HG03457 (cell line): ENCODE data around the gene RPS19.
A peak's percentile ranks its signal among the peaks of the same experiment; 100 is the strongest.
"Not testable (repeated sequence)": the region's sequence is repeated elsewhere in the genome, so short reads cannot be mapped to it uniquely, and the experiment has no call there.

Experiments used
- ATAC-seq: cut with Tn5 transposase; IDR thresholded peaks from one replicate; pipeline ENCODE4 v1.9.1; 2021; ENCODE audit warnings: moderate number of reproducible peaks; ENCODE audit not compliant: unreplicated experiment

RPS19 gene

DNA sequence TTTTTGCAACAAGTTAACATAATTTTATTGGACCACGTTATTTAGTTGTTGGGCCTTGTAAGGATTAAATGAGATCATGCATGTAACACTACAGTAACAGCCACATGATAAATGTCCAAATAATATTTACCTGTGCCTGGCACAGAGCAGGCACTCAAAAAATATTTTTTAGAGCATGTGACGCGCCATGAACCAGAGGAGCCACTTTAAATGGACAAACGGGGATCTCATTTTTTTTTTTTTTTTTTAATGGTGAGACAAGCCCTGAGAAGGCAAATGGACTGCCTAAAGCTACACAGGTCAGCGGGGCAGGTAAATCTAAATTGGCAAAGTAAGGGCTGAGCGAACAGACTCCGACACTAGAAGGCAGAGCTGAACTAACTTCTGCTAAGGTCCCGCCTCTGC, 840 bp upstream of the RPS19 start:
- ATAC-seq, result no peak

DNA sequence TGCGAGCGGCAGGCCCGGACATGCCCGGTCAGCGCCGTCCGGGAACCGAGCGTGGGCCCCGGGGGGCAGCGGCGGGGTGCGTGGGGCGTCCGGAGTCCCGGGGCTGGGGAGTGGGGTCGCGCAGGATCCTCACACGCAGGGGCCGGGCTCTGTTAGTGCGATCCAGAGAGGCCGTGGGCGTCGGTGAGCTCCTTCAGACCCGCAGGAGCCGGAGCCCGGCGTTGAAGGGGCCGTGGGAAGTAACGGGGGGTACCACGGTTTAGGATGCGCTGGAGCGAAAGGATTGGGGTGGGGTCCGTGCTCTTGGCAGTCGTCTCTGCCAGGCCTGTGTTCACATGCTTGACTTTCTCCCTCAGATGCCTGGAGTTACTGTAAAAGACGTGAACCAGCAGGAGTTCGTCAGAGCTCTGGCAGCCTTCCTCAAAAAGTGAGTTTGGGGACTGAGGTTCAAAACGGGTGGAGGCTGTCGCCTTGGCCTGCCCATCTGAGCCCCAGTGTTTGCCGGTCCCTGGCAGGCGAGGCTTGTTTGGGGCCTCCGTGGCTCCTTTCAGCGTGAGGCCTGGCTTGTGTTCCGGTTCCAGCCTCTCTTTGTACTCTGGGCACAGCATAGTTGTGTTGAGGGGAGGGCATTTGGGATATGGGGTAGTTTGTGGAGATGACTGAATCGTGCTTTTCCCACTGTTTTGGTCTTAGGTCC, 512 bp downstream of the RPS19 start:
- ATAC-seq, result peak; percentile 23

DNA sequence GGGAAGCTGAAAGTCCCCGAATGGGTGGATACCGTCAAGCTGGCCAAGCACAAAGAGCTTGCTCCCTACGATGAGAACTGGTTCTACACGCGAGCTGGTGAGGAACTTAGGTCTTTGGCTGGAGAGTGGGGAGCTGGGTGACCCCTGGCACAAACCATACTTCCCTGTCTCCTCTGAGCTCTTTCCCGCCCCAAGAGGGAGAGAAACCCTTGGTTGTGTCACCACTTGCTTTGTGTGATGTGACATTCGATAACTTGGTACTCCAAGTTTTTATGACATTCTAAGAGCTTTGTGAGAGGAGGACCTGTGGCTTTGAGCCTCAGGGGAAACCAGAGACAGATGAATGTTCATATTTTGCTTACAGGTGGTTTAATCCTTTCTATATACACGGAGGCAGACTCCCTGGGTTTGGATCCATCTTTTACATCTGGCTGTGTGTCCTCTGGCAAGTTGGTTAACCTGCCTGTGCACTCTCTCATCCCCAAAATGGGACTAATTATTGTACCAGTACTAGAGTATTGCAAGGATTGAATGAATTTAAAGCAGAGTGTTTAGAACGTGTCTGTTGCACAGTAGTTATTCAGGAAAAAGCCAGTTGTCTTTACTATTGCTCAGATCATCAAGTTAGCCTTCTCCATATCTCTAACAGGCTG, 1.2 kb downstream of the RPS19 start:
- ATAC-seq, result no peak

DNA sequence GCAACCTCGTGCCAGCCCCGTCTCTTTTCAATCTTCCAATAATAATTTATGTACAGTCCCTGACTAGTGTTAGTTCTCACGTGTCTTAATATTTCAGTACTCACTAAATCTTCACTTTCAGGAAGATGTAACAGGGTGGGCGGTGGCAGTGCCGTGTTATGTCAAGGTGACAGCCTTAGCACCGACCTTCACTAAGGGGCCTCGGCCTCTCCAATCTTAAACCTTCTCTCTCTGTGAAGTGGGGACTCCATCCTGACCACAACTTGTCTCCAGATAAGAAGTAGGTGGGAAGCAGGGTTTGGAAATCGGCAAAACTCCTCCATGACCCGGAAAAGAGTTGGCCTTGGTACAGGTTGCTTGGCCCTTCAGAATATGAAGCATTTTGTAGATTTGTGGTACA, 1.8 kb downstream of the RPS19 start:
- ATAC-seq, result no peak

DNA sequence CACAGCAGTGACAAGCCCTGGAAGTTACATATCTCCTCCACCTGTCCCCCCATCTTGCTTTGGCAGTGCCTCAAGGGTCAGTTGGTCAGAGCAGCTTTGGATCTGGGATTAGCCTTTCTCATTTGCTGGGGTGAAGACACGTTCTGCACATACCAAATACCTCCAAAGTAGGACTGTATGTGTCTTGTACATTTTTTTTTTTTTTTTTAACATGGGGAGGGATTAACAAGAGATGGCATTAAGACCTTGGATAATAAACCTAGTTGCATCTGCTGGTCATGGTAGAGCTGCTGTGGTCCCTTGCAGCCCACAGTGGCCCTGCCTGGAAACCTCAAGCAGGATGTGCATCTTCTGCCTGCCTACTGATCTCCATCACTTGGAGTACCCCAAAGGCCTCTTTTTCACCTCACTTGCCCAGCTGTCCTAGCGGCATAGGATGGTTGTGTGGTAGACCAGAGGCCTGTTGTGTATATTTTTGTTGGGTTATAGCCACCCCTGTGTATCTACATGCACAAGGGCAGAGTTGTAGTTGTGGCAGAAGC, 2.5 kb downstream of the RPS19 start:
- no peak for ATAC-seq

DNA sequence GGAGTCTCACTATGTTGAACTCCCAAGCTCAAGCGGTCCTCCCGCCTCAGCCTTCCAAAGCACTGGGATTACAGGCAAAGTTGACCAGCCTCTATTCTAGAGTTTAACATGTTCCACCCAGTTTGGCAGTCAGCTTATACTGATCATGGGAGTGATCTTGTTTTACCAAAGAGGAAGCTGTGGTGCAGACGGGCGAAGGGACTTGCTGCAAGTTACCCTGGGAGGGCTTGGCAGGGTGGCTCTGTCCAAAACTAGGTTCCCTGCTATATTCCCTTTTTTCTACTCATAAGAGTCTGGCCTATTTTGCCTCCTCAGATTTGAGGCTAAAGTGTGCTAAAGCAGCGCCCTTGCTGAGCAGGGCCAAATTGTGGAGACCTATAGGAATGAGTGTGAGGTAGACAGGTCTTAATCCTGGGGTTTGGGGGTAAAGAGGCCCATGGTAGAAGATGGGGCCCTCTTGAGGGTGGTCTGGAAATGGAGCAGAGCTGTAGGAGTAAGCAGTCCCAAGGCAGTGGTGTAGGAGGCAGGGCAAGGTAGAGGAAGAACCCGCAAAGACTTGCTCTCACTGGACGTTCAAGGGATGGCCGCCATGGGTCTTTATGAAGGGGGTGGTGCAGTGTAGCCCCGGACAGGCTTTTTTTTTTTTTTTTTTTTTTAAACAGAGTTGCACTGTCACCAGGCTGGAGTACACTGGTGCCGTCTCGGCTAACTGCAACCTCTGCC, 3.3 kb downstream of the RPS19 start:
- ATAC-seq, result no peak

DNA sequence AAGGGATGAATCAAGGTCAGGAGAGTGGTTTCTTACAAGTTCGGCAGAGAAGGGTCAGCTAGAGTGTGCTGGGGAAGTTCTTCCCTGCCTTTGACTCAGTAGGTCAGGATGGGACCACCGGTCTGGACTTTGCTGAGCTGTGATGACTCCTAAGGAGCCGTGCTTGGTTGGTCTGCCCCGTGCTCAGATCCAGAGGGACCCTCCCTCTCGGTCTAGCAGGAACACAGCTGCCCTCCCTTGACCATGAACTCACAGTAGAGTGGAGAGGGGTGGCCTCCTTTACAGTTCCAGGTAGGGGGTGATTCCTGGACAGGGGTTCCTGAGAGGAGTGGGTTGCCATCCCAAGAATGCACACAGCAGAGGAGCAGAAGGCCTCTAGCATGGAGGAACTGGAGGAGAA, 4.3 kb downstream of the RPS19 start:
- ATAC-seq, result no peak

DNA sequence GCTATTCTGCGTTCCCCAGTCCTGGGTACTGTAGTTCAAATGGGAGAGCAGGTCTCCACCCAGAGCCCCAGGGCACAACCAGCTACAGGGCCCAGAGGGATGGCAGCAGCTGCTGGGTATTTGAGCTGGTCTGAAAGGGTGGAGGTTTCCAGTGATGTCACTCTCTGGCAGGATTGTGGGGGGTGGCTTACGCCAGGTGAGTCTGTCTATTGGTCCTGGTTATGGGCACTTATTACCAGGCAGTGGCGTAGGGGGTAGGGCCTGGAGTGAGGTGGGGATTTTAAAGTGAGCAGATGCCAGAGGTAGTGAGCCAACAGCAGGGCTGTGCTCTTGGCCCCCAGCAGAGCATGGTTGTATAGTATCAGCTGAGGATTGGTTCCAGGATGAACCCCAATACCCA, 6.2 kb downstream of the RPS19 start:
- no peak for ATAC-seq

DNA sequence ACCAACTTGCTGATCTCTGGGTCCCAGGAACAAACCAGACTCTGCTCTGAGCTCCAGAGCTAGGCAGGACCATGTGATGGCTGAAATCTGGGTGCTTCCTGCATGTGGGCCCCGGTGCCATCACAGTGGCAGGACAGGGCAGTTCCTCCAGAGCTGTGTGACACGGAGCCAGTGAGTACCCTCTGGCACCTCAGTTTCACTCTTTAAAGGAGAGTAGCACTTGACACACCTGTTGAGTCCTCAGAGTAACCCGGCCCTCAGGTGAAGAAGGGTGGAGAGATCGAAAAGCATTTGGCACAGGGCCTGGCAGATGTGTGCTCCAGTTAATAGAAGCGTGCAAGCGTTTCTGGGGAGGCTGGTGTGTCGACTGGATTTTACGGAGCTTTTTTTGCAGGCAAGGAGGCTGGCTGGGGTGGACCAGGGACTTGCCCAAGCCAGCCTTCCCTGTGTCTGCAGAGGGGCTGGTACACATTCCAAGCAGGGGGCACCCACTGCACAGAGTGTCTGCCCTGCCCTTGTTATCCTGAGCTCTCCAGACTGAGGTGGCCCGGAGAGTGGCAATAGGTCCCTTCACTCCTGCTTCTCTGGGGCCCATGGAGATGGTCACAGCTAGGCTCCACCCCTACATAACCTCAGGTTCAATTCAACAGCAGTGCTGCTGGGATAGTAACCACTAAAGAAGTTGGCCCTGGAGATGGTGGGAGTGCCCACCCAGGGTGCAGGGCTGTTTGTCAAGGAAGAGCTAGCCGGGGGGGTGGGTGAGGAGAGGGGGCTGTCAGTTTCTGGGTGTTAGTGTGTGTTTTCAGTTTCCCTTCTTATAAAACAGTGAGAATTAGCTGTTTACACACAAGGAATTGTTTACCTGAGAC, 8.3 kb downstream of the RPS19 start:
- no peak for ATAC-seq

DNA sequence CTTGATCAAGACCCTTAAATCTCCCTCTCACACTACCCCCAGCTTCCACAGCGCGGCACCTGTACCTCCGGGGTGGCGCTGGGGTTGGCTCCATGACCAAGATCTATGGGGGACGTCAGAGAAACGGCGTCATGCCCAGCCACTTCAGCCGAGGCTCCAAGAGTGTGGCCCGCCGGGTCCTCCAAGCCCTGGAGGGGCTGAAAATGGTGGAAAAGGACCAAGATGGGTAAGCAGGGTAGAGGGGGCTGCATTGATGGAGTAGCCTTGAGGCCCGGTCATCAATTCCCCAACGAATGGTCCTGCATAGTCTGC, 8.9 kb downstream of the RPS19 start:
- ATAC-seq, result no peak

DNA sequence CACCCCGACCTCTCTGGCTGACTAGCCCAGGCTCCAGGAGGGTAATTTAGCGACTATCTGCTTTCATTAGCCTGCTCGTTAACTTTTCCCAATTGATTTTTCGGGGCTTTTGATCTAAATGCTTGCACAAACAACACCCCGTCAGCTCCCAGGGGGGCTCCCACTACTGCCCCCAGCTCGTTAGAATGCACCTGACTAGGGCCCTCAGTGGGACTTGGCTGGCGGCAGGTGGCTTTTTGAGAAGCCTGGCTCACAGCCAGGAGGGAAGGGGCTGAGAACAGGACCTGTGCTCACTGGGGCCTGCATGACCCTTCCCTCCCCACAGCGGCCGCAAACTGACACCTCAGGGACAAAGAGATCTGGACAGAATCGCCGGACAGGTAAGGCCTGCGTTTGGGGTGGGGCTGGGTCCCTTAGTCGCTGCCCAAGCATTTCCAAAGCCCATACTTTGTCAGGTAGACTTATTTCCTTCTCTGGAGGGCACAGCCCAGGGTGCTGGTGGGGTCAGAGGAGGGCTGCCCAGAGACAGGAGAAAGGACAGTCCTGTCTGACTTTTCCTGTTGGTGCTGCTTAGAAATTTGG, 9.4 kb downstream of the RPS19 start:
- no peak for ATAC-seq

DNA sequence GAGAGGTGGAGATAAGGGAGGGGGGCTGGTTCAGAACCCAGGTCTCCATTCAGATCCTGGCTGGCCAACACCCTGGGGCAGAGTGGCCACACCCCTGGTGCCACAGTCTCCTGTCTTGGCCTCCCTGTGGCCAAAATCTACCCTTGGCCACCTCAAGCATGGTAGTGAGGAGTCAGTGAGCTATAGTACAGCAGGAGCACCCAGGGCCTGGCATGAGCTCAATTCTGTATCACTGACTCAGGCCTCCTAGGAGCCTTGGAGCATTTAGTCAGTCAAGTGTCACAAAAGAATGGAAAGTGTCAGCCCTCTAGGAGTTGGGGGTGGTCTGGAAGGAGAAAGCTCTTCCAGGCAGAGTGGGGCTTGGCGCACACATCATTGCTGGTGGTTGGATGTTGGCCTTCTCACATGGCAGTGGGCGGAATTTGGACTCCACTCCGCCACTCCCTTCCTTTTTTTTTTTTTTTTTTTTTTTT, 10.4 kb downstream of the RPS19 start:
- ATAC-seq, result no peak

DNA sequence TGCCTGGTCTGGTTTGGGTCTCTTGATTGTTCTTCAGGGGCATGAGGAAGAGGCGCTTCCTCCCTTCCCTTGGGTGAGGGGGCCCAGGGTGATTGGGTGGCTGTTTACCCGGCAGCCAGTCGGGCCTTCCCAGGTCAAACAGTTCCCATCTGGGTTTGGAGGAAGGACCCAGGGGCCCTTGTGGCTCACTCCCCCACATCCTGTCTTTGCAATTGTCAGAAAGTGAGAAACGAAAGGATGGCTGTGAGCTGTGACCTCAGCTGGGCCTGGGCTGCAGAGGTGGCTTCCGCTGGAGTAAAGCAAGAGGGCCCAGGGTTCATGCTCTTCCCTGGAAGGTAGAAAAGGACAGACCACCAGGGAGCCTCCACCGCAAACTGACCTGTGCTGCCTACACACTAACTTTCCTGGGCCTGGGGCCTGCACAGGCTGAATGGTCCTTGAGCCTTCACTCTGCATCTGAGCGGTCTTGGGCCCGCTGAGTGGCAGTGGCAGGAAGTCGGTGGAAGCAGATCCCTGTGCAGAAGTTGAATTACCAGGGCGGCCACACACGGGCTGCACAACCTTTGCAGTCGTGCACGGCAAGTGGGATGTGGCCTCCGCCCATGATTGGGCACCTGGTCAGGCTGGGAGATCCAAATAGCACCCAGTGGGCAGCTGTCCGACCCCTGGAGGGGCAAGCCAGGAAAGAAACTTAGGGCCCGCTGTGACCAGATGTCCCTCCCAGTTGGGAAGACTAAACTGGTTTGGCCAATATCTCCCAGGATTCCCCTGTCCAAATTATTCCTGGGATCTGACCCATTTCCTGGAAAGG, 11.7 kb downstream of the RPS19 start:
- no peak for ATAC-seq

DNA sequence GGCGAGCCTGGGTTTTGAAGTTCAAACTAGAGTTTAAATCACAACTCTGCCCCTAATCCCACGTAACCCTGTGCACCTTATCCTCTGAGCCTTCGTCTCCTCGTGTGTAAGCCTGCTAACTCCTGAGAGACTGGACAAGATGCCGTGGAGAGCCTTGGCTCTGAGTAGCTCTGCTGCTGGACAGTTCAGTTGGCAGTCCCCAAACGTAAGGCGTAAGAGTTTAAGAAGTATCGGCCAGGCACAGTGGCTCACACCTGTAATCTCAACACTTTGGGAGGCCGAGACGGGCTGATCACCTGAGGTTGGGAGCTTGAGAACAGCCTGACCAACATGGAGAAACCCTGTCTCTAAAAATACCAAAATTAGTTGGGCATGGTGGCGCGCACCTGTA, 12.3 kb downstream of the RPS19 start:
- no peak for ATAC-seq

DNA sequence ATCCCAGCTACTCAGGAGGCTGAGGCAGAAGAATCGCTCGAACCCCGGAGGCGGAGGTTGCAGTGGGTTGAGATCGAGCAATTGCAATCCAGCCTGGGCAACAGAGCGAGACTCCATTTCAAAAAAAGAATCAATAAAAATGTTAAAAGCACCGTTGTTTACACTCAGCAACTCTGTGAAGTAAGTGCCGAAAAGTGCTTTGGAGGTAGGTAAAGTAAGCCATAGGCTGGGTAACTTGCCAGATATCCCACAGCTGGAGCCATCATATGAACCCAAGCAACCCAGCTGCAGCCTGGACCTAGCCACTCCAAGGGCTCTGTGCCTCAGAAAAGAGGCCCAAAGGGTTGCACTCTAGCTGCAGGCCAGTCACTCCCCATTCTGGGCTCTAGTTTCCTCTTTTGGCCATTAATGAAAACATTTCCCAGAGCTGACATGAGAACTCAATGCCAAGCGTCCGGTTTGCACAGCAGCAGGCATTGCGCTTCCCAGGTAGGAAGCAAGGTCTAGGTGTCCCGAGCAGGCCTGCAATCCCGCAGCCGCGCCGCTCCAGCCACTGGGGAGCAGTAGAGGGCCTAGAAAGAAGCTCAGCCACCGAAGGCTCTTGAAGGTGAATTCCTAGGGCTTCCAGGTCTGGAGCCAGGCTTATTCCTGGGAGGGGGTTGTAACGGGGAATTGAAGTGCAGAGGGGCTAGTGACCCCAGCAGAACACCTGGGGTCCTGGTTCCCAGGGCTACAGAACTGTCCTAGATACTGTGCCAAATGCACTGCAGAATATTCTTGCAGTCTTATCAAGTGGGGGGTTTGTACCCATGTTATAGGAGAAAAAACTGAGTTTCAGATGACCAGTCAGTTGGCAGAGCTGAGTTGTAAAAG, 13.0 kb downstream of the RPS19 start:
- no peak for ATAC-seq

DNA sequence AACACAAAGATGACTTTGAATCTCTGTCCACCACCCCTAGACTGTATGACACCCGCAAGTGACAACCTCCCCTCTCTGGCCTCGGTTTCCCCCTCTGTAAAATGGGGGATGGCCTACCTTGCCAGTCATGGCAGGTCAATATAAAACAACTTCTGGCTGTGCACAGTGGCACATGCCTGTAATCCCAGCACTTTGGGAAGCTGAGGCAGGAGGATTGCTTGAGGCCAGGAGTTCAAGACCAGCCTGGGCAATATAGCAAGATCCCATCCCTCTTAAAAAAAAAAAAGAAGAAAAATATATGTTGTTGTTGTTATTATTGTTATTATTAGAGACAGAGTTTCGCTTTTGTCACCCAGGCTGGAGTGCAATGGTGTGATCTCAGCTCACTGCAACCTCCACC, 15.9 kb downstream of the RPS19 start:
- not testable (repeated sequence) for ATAC-seq

DNA sequence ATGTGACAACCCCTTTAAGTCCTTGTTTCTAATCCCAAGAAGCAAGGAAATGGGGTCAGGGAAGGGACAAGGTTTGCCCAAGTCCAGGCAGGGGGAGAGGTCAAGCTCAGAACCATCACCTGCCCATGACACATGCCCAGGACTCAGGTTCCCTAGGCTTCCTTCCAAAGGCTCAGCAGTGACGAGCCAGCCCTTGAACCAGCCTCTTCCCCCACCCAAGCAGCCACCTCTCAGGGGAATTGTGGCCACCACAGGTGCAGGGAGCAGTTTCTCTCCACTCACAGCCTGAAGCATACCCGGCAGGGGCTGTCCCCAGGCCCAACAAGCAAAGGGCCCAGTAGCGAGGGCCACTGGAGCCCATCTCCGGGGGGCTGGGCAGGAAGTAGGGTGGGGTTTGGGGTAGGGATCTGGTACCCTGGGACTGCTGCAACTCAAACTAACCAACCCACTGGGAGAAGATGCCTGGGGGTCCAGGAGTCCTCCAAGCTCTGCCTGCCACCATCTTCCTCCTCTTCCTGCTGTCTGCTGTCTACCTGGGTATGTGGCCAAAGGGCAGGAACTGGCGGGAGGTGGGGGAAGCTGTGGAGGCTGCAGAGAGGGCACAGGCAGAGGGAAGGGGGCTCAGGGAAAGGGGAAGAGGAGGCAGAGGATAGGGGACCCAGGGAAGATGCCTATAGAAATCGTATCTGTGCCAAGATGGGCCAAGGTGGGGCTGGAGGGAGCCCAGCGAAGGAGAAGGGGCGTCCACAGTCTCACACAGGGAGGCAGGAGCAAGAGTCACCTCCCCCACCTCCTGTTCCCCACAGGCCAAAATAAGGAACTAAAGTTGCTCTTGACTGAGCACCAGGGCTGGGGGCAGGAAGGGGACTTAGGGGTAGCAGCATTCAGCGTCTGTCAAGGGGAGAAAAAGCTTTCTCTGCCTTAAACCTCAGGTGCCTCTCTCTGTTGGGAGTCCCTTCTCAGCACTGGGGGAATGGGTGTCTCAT, 17.1 kb downstream of the RPS19 start, which contains the start of gene CD79A:
CD79A (plus strand) TSS at position 433 of the 986 bp plus-strand sequence; CDS start at position 459, 26 bp downstream.
- ATAC-seq, result peak; percentile 48
